DOHH2 (cell line): Measurements from ENCODE around the gene ARFGAP2.

Experiments used
- H3F3A ChIP-seq: fragments of 200-600 bp; sonication (generic), shearing (Covaris generic); 2 replicates; pipeline ENCODE4 v1.6.0; 2016; ENCODE audit warnings: antibody characterized with exemption, mild to moderate bottlenecking; ENCODE audit not compliant: control insufficient read depth, insufficient read depth
- H3K27ac ChIP-seq: fragments of 200-600 bp; sonication (generic); 2 replicates; pipeline ENCODE4 v1.5.1; 2014; ENCODE audit warnings: low read depth, mild to moderate bottlenecking, low read length, moderate library complexity
- H3K27me3 ChIP-seq: fragments of 200-600 bp; sonication (generic); 2 replicates; pipeline ENCODE4 v1.6.1; 2014; ENCODE audit warnings: mild to moderate bottlenecking, low read length, mixed read lengths; ENCODE audit not compliant: control insufficient read depth
- H3K36me3 ChIP-seq: fragments of 200-600 bp; sonication (generic); 2 replicates; pipeline ENCODE4 v1.6.1; 2014; ENCODE audit warnings: mild to moderate bottlenecking, low read length, moderate library complexity, mixed read lengths; ENCODE audit not compliant: control insufficient read depth
- H3K4me1 ChIP-seq: fragments of 200-600 bp; sonication (generic); 2 replicates; pipeline ENCODE4 v1.6.1; 2014; ENCODE audit warnings: mild to moderate bottlenecking, low read length, mixed read lengths; ENCODE audit not compliant: control insufficient read depth
- H3K4me2 ChIP-seq: fragments of 200-600 bp; sonication (generic); 2 replicates; pipeline ENCODE4 v1.6.0; 2014; ENCODE audit warnings: mild to moderate bottlenecking, low read length, moderate library complexity
- H3K4me3 ChIP-seq: fragments of 200-600 bp; sonication (generic); 2 replicates; pipeline ENCODE4 v1.5.1; 2014; ENCODE audit warnings: mild to moderate bottlenecking, low read length, mixed read lengths
- H3K79me2 ChIP-seq: fragments of 200-600 bp; sonication (generic); 2 replicates; pipeline ENCODE4 v1.6.1; 2014; ENCODE audit warnings: mild to moderate bottlenecking, low read length, mixed read lengths; ENCODE audit not compliant: control insufficient read depth
- H3K9me2 ChIP-seq: fragments of 200-600 bp; sonication (generic); replicated peaks from 2 replicates; pipeline ENCODE4 v1.6.1; 2014; ENCODE audit warnings: mild to moderate bottlenecking, low read length, mixed read lengths; ENCODE audit not compliant: control insufficient read depth
- H3K9me3 ChIP-seq: fragments of 200-600 bp; sonication (generic); 2 replicates; pipeline ENCODE4 v1.6.1; 2014; ENCODE audit warnings: antibody characterized with exemption, low read length, mixed read lengths; ENCODE audit not compliant: control insufficient read depth, insufficient read depth
- H4K20me1 ChIP-seq: fragments of 200-600 bp; sonication (generic); 2 replicates; pipeline ENCODE4 v1.6.0; 2014; ENCODE audit warnings: low read depth, mild to moderate bottlenecking, antibody characterized with exemption, low read length, moderate library complexity; ENCODE audit not compliant: control insufficient read depth, insufficient read depth
- EZH2phosphoT487 ChIP-seq: fragments of 200-600 bp; sonication (generic); IDR thresholded peaks from 2 replicates; pipeline ENCODE4 v1.6.1; 2017; ENCODE audit warnings: borderline replicate concordance, mild to moderate bottlenecking, antibody characterized with exemption, low read length, moderate library complexity, mixed read lengths
- TF ChIP-seq, protein P1 (sequence below): fragments of 200-600 bp; sonication (generic); IDR thresholded peaks from one replicate; pipeline ENCODE4 v1.5.1; 2014; ENCODE audit warnings: antibody characterized with exemption, mild to moderate bottlenecking, low read depth, low read length; ENCODE audit not compliant: poor library complexity, severe bottlenecking

The ARFGAP2 gene

DNA sequence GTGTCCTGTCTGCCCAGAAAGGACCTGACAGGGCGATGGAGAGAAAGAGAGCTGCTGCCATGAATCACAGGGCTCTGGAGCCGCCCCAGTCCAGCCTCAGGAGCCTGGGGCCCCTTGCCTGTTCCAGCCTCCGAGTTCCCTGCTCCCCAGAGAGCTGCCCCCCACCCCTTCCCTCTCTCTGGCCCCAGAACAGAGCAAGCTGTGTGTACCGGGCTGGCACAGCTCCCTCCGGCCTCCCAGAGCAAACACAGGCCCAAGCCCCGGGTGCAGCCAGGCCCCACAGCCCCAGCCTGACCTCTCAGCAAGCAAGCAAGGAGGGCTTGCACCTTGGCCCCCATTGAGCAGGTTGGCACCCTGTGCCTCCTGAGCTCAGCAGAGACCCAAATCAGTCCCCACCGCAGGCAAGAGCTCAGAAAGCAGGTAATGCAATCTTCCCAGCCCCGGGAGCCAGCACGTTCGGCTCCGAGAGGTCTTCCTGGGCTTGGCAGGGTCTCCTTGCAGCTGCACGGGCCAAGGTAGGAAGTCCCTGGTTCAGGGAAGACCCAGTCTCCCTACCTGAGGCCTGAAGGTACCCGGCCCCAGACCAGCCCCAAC is 8.1 kb upstream of the ARFGAP2 start:
- no peaks in the 10 kb centered on the region for H3K79me2 ChIP-seq
- no peak overlapping the region for H3K4me2 ChIP-seq
- no peaks in the 10 kb centered on the region for H3K36me3 ChIP-seq
- no peaks in the 10 kb centered on the region for H3K9me2 ChIP-seq
- H3K27ac ChIP-seq = no peak overlapping the region
- no peak overlapping the region for H3K4me3 ChIP-seq
- no peaks in the 10 kb centered on the region for H3F3A ChIP-seq
- peaks cover 19% of the 10 kb centered on the region for H3K4me1 ChIP-seq
- H3K9me3 ChIP-seq = no peaks in the 10 kb centered on the region
- H3K27me3 ChIP-seq = peaks cover 37% of the 10 kb centered on the region
- TF ChIP-seq EZH2phosphoT487 = no peak
- no peaks in the 10 kb centered on the region for H4K20me1 ChIP-seq

GRCh38 chr11:47183969-47184368 is 7.3 kb upstream of the ARFGAP2 start:
- TF ChIP-seq, protein P1, sequence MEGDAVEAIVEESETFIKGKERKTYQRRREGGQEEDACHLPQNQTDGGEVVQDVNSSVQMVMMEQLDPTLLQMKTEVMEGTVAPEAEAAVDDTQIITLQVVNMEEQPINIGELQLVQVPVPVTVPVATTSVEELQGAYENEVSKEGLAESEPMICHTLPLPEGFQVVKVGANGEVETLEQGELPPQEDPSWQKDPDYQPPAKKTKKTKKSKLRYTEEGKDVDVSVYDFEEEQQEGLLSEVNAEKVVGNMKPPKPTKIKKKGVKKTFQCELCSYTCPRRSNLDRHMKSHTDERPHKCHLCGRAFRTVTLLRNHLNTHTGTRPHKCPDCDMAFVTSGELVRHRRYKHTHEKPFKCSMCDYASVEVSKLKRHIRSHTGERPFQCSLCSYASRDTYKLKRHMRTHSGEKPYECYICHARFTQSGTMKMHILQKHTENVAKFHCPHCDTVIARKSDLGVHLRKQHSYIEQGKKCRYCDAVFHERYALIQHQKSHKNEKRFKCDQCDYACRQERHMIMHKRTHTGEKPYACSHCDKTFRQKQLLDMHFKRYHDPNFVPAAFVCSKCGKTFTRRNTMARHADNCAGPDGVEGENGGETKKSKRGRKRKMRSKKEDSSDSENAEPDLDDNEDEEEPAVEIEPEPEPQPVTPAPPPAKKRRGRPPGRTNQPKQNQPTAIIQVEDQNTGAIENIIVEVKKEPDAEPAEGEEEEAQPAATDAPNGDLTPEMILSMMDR = no peak
- no peak for TF ChIP-seq EZH2phosphoT487
- Histone ChIP-seq H3K4me2 (no peak overlapping the region), H4K20me1 (no peaks in the 10 kb centered on the region), H3K4me1 (peaks cover 19% of the 10 kb centered on the region), H3K27ac (no peak overlapping the region), H3K9me3 (no peaks in the 10 kb centered on the region), H3K36me3 (no peaks in the 10 kb centered on the region), H3K9me2 (no peaks in the 10 kb centered on the region), H3K27me3 (peaks cover 29% of the 10 kb centered on the region), H3K79me2 (no peaks in the 10 kb centered on the region), H3F3A (no peaks in the 10 kb centered on the region), H3K4me3 (no peak overlapping the region)

GRCh38 chr11:47183031-47183856 is 6.6 kb upstream of the ARFGAP2 start:
- TF ChIP-seq, protein P1 = no peak
- TF ChIP-seq EZH2phosphoT487 = no peak

DNA sequence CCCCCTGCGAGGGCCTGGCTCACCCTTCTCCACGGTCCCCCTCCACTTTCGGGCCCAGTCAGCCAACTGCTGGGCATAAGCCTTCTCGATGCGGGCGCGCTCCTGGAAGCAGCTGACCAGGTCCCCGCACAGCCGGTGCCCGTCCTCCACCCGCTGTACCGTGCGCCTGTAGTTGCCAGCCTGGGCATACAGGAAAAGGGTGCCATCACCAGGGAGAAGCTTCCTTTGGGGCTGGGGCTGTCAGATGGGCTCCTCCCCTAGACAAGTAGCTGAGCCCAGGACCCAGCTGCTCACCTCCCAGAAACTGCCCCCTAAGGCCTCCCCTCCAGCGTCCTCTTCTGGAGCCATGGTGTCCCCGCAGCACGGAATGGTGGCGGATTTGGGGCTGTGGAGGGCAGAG is 5.7 kb upstream of the ARFGAP2 start:
- Histone ChIP-seq H3K4me2 (no peak overlapping the region), H3K36me3 (no peaks in the 10 kb centered on the region), H4K20me1 (no peaks in the 10 kb centered on the region), H3K9me3 (no peaks in the 10 kb centered on the region), H3K9me2 (no peaks in the 10 kb centered on the region), H3K4me1 (peaks cover 23% of the 10 kb centered on the region), H3F3A (no peaks in the 10 kb centered on the region), H3K4me3 (no peak overlapping the region), H3K79me2 (no peaks in the 10 kb centered on the region), H3K27ac (no peak overlapping the region), H3K27me3 (peaks cover 16% of the 10 kb centered on the region)
- TF ChIP-seq, protein P1 = no peak
- no peak for TF ChIP-seq EZH2phosphoT487

More at GRCh38 chr11:47183031-47183856, 6.6 kb upstream of the ARFGAP2 start:
- Histone ChIP-seq H3K9me2 (no peaks in the 10 kb centered on the region), H3K4me3 (no peak overlapping the region), H3K27ac (no peak overlapping the region), H3F3A (no peaks in the 10 kb centered on the region), H3K27me3 (peaks cover 24% of the 10 kb centered on the region), H3K36me3 (no peaks in the 10 kb centered on the region), H3K4me2 (no peak overlapping the region), H3K9me3 (no peaks in the 10 kb centered on the region), H3K79me2 (no peaks in the 10 kb centered on the region), H4K20me1 (no peaks in the 10 kb centered on the region), H3K4me1 (peaks cover 19% of the 10 kb centered on the region)
